HG03175 (cell line): ENCODE data around the gene SIAH2.
"Not testable (repeated sequence)": the region's sequence is repeated elsewhere in the genome, so short reads cannot be mapped to it uniquely, and the experiment has no call there.

Experiments used
- ATAC-seq: cut with Tn5 transposase; IDR thresholded peaks from one replicate; pipeline ENCODE4 v1.9.1; 2021; ENCODE audit warnings: mild to moderate bottlenecking, moderate library complexity; ENCODE audit not compliant: unreplicated experiment

SIAH2 gene, protein sequence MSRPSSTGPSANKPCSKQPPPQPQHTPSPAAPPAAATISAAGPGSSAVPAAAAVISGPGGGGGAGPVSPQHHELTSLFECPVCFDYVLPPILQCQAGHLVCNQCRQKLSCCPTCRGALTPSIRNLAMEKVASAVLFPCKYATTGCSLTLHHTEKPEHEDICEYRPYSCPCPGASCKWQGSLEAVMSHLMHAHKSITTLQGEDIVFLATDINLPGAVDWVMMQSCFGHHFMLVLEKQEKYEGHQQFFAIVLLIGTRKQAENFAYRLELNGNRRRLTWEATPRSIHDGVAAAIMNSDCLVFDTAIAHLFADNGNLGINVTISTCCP

DNA sequence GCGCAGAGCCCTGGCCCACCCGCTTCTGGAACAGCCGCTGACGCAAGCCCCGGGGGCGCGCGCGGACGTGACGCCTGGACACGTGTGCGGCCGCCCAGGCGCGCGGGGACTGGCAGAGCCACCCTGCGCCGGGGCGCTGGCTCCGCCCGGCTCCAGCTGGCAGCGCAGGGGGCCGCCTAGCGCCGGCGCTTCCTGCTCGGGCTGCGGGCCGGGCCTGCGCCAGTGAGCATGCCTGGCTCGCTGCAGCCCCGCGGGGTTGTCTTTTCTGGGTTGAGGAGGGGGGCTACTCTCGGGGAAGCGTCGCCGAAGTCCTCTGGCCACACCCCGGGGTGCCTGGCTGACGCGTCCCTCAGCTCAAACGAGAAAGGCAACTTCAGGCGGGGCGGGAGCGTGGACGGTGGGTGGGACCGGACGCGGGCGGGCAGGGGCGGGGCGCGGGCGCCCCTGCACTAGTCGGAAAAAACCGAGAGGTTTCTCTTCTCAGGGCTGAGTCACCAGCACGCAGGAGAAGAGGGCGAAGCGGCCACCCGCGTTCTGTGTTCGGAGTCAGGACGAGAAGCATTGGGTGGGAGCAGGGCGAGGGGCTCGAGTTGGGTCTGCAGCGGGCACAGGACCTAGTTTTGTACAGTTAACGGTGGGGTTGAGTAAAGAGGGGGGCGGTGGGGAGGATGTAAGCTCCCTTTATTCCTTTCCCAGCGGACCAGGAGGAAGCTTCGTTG lies at the start of gene SIAH2:
SIAH2 (minus strand) TSS at position 48 of the 719 bp plus-strand sequence. CDS start 320 bp downstream, outside the sequence.
- ATAC-seq = peak; percentile 71

DNA sequence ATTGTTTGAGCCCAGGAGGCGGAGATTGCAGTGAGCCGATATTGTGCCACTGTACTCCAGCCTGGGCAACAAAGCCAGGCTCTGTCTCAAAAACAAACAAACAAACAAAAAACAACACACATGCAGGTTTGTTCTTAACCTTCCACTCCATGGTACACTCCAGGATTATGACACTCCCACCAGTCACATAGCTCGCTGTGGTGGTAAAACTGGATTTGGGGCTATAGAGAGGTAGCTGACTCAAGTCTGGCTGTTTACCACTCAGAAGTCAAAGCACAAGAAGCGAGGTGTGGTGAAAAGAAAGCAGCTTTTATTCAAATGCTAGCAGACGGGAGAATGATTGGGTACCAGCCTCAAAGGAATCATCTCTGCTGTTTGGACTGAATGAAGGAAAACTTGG lies 49.0 kb upstream of the SIAH2 start:
- ATAC-seq = no peak

DNA sequence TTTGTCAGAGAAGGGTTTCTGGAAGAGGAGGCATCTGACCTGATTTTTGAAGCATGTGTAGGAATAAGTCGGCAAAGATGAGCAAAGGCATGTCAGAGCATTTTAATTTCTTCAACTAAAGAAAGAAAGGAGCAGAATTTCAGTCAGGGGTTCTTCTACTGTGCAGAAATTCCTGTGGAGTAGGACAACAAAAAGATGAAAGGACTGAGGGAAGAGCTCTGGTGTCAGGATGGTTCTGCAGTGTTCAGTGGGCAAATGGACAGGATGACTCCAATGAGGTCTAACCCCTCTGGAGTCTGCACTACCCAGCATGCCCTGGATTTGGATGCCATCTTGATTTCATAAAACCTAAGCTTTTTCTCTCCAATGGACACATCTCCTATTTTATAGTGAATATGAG lies 47.7 kb upstream of the SIAH2 start:
- ATAC-seq = no peak

DNA sequence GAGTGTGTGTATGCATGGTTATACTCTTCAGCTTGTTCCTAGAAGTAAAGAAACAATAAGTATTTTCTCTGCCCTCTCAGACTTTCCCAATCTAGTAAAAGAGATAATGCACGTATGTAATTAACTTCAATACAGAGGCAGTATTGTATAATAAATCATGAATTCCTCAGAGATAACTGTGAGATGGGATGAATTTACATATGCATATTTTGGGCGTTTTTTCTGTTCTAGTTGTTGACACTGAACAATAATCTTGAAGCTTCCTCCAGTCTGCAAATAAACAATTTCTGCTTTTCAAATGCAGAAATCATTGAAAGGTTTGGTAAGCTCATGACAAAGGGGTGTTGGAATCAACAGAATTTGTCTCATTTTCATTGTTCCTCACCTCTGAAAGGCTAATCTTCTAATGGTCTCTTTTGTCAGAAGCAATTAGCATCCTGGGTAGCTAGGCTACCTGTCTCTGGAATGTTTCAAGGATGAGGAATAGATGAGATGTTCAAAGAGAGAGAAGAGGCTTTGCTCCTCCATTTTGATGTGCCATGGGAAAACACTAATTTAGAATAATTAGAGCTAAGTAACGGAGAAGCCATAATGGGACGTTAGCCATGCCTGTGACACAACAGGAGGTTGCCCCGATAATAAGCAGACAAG lies 43.3 kb upstream of the SIAH2 start:
- ATAC-seq = no peak

DNA sequence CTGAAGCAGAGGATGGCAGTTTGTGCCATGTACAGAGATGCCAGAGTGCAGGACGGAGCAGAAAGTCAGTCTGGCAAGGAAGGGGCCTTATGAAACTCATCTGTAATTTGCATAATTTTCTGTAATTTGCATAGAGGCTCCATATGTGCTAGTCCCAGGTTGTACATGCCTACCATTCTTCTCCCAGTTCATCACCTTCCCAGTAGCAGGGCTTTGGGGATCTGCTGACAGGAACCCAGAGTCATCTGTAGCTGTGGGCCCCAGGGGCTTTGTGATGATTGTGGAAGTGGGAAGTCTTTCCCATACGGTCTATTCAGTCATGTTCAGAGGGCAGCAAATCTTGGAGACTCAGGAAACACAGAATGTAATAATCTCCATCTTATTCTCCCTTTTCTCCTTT lies 42.4 kb upstream of the SIAH2 start:
- no peak for ATAC-seq

DNA sequence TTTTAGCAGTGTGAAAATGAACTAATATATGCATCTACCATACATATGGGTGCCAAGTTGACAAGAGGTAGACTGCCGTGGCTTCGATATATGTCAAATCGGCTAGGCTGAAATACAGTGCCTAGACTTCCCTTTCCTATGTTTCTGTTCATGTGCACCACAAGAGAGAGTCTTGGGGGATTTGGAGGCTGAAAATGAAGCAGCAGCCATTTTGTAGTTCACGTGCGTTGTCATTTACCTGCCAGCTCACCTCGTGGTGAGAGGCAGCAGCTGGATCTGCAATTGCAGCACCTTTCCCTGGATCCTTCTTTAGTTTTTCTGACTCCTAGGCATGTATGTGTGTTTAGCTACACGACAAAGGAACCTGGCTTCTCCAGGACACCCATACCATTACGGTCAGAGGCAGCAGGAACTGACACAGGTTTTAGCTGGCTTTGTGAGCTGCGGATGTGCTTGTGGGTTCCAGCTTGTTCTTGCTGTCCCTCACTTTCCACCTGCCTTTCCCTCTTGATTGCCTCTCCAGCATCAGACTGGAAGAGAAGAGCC lies 40.5 kb upstream of the SIAH2 start:
- no peak for ATAC-seq

DNA sequence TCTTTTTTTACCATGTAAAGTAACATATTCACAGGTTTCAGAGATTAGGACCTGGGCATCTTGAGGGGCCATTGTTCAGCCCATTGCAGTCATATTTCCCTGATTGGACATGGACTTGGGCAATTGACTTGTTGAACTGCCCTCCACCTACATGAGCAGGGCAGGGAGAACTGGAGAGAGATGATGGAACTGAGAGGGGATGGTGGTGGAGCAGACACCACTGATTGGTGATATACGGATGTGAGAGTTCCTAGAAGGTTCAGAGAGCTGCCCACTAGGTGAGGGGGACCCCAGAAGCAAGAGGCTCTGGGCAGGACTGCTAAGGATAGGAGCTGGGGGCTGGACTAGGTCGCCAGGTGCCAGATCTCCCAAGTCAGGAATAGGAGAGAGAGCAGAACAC lies 37.8 kb upstream of the SIAH2 start:
- ATAC-seq = no peak

DNA sequence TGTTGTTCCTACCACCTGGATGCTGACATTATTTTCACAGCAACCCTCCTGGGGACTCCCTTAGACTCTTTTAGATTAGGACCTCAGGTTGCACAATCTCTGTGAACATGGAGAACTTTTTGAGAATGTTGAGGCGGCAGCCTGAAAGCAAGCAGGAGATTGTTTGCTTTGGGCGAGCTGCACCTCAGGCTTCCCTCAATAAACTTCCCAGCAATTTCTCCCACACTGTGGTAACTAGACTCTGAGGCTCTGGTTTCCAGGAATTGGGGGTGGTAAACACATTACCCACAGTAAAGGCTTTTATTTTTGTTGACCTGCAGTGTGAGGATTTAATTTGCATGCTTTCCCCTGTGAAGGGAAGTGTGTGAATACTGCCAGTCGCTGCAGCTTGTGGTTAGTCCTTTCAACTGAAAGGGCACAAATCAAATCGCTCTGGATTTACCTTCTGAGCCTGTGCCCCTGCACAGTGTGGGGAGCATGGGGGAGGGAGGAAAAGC lies 35.2 kb upstream of the SIAH2 start:
- ATAC-seq = no peak

DNA sequence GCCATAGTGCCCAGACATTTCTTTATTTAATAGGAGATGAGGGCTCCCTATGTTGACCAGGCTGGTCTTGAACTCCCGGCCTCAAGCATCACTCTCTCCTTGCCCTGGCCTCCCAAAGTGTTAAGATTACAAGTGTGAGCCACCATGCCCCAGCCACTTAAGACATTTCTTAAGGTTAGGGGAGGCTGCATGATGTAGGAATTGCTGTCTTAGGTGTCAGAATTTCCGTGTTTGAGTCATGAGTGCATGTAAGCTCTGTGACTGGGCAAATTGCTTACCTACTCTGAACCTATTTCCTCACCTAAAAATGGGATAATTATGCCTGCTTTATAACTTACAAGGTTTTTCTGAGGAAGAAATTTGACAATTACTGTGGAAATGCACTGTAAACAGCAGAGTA lies 34.2 kb upstream of the SIAH2 start:
- ATAC-seq = no peak

DNA sequence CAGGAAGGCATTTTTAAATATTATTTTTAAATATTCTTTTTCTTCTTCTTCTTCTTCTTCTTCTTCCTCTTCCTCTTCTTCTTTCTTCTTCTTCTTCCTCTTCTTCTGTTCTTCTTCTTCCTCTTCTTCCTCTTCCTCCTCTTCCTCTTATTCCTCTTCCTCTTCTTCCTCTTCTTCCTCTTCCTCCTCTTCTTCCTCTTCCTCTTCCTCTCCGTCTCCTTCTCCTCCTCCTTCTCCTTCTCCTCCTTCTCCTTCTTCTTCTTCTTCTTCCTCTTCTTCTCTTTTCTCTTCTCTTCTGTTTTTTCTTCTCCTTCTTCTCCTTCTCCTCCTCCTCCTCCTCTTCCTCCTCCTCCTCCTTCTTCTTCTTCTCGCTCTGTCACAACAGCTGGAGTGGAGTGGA lies 33.6 kb upstream of the SIAH2 start:
- not testable (repeated sequence) for ATAC-seq

DNA sequence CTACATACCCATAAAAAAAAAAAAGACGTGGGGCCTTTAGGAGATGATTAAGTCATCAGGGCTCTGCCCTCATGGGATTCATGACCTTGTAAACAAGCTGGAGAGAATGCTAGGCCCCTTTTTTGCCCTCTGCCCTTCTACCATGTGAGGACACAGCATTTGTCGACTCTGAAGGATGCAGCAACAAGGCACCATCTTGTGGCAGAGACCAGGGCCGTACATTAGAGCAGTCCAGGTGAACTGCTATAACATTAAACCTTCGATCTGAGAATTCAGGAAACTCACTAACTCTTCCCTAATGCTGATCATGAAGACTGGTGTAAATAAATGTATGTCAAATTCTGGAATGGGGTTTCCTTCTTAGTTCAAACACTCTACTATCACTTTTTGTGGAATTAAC lies 30.7 kb upstream of the SIAH2 start:
- ATAC-seq = no peak

DNA sequence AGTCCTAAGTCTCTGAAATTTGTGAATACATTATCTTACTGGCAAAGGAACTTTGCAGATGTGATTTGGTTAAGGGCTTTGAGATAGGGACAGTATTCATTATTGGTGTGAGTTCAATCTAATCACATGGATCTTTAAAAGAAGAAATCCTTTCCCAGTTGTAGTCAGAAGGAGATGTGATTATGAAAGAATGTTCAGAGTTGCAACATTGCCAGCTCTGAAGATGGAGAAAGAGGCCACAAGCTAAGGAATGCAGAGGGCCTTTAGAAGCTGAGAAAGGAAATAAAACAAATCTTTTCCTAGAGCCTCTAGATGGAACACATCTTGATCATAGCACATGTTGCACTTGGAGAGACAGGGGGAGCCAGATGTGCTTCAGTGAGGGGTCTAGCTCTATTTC lies 27.7 kb upstream of the SIAH2 start:
- no peak for ATAC-seq

DNA sequence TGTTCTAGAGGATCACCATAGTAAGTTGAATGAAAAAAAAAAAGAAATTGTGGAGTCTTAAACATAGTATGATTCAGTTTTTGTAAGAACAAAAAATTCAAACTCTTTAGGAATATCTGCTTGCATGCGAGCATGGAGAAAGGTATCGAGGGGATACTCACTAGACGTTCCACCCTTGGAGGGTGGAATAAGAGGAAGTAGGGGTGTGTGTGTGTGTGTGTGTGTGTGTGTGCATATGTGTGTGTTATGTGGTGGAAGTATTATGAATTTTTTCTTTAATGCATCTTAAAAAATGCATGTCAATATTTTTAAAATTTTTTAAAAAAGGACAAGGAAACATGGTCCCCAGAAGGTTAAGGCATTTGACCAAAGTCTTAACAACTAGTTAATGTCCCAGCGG lies 26.5 kb upstream of the SIAH2 start:
- no peak for ATAC-seq

DNA sequence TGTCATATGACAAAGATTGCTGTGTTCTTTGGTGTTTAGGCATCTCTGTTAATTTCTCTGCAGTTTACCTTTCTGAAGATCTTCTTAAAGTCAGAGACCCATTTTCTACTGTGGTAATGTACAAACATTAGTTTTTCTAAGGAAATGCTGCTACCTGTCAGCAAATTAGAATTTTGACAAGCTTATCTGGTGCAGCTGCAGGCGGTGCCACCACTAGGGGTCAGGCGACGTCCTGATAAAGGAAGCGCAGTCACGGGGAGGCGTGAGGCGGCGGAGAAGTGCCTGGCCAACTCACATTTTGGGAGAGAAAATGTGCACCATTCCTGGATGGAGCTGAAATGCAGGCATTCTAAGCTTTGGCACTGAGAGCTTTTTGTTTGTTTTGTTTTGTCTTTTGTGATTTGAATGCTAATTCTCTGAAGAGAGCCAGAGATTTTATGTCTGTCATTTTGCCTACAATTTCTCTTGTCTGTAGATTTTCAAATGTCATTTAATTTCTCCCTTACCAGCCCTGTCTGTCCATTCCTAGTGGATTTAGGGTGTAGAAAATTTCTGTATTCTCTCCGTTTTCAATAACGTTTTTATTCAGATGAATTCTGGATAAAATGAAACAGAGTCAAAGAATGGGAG lies 24.9 kb upstream of the SIAH2 start:
- ATAC-seq = peak; percentile 84

DNA sequence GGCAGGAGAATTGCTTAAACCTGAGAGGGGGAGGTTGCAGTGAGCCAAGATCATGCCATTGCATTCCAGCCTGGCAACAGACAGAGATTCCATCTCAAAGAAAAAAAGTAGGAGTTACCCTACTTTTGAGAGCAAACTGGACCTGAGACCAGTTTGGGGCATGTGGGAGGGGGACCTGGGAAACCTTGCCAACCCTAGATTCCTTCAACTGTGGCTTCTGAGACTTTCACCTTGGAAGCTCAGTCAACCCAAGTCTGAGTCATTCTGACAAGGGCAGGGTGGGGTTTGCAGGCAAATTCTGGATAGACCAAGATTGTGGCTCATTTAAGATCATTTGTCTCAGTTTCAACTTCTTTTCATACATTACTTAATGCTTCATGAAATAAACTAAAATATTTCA lies 23.8 kb upstream of the SIAH2 start:
- ATAC-seq = no peak

DNA sequence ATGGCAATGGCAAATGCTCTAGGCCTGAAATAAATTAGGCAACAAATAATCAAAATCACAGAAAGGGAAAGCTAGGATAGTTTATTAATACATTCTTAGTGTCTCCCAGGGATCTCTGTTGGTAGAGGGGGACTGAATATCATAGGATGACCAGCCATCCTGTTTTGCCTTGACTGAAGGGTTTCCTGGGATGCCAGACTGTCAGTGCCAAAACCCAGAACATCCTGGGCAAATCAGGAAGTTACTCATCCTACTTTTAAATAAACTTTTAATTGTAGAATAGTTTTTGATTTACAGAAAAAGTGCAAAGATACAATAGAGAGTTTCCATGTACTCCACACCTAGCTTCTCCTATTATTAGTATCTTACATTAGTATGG lies 21.8 kb upstream of the SIAH2 start:
- no peak for ATAC-seq

DNA sequence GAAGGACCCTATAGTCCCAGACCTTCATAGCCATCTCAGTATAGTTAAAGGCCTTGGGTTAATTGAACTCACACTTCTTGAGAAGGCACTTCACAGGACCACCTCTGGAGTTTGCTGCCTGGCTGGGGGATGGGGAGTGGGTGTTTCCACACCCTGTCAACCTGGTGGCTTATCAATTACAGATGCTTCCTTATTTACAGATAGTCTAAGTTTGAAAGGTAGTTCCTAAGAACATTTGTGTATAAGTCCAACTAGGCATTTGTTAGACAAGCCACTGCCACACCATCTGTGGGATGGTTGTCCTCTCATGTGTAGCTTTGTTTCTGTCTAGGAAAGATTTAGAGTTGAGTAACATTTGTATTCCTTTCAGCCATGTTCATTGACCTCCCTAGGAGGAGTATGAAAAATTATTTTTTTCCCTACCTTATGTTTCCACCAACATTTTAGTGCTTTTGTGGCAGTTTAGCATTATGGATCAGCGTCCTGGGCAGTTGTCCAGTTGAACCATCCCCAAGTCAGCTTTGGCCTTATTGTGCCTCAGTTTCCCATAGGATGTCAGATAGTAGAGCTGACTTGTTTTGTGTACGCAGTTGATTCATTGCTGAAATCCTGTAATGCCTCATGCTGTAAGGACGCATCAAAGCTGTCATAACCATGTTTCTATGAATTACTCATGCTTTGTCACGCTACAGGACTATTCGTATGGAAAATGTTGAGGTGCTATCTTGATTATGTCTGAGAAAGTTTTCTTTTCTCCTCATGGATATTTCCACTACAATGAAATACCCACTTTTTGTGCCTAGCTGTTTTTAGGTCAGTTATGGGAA lies 21.2 kb upstream of the SIAH2 start:
- no peak for ATAC-seq

DNA sequence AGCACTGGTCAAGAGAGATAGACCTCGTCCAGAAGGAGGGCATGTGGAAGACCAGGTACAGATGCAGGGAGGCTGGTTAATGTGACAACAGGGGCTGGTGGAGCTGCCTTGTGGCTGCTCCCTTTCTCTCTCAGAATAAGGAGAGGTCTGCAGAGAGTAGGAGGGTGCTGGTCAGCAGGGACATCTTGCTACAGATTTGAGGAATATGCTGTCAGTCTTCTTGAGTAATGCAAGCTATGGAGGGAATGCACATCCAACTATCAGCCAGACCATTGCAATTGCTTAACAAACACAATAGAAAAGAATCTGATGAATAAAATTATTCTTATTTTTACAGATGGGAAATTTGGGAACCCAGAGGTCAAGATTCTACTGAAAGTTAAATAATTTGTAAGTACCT lies 20.3 kb upstream of the SIAH2 start:
- ATAC-seq = no peak

DNA sequence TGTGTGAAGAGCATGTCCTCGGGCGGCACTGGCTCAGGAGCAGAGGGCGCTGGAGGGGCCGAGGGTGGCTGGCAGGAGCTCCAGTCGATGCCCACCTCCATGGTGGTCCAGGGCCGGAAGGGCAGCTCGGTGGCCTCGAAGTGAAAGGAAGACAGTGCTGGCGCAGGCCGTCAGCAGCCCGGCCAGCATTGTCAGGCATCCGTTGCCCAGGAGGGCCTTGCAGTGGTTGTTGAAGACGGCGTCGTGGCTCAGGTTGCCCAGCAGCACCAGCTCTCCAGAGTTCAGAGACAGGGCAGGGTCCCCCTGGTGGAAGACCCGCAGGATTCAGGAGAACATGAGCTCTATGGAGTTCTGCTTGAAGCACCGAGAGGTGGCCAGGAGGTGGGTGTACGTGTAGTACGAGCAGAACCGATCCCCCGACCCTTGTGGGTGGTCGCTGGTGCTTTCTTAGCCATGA lies 16.5 kb upstream of the SIAH2 start:
- ATAC-seq = no peak

DNA sequence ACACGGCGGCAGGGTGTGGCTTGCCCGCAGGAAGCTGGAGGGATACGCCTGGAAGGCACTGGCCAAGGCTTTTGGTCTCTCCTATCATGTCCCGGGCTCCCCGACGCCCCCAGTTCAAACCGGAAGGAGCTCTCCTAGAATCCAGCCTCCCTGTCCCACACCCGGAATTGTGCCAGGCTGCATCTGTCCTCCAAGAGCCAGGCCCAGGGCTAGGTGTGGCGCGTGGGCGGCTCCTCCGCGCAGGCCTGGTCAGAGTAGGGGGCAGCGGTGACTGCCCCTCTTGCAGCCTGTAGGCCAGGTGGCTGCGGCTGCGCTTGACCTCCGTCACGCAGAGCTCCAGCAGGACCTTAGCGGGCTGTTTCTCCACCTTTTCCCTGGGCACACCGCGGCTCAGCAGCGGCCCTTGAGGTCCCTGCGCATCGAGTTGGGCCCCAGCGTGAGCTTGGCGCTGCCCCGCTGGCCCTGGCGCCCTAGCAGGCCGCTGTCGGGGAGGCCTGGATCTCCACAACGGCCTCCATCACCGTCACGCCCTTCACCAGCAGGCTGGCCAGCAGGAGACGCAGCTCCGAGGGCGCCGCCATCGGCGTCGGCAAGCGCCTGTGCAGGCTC lies 15.9 kb upstream of the SIAH2 start:
- ATAC-seq = no peak
